GM08714 (cell line): ENCODE results near the gene KCNH6.

Experiments used
- H3K4me3 ChIP-seq: fragments of 200-500 bp; sonication (Bioruptor generic); 2 replicates; pipeline ENCODE4 v1.5.1; 2014; ENCODE audit warnings: mild to moderate bottlenecking, low read length, inconsistent platforms
- ZNF274 ChIP-seq: IDR thresholded peaks from 2 replicates; pipeline ENCODE4 v1.6.1; 2012; ENCODE audit warnings: mild to moderate bottlenecking, low read depth, low read length

KCNH6 gene

GRCh38 chr17:63563339-63563738 lies 40.2 kb downstream of the KCNH6 start:
- H3K4me3 ChIP-seq: no peak overlapping the region
- TF ChIP-seq ZNF274: no peak

GRCh38 chr17:63564562-63564961 lies 41.4 kb downstream of the KCNH6 start:
- TF ChIP-seq ZNF274: no peak
- H3K4me3 ChIP-seq: no peak overlapping the region

GRCh38 chr17:63567229-63567628 lies 44.1 kb downstream of the KCNH6 start:
- no peak for TF ChIP-seq ZNF274
- no peak overlapping the region for H3K4me3 ChIP-seq

- TF ChIP-seq ZNF274: no peak
- no peak overlapping the region for H3K4me3 ChIP-seq
Observed at GRCh38 chr17:63568563-63568962, 45.4 kb downstream of the KCNH6 start.

GRCh38 chr17:63571632-63572310 lies 48.6 kb downstream of the KCNH6 start:
- no peak overlapping the region for H3K4me3 ChIP-seq
- TF ChIP-seq ZNF274: no peak

- no peak overlapping the region for H3K4me3 ChIP-seq
- no peak for TF ChIP-seq ZNF274
Observed at GRCh38 chr17:63573634-63574033, 50.5 kb downstream of the KCNH6 start.

GRCh38 chr17:63578027-63578768 lies 55.0 kb downstream of the KCNH6 start:
- no peak for TF ChIP-seq ZNF274
- H3K4me3 ChIP-seq: no peak overlapping the region

- no peak for TF ChIP-seq ZNF274
- H3K4me3 ChIP-seq: no peak overlapping the region
Observed at GRCh38 chr17:63578769-63579111, 55.6 kb downstream of the KCNH6 start.

- TF ChIP-seq ZNF274: no peak
- H3K4me3 ChIP-seq: no peak overlapping the region
Observed at GRCh38 chr17:63579633-63580032, 56.5 kb downstream of the KCNH6 start.

- no peak overlapping the region for H3K4me3 ChIP-seq
- TF ChIP-seq ZNF274: no peak
Observed at GRCh38 chr17:63587770-63588169, 64.6 kb downstream of the KCNH6 start.

GRCh38 chr17:63588797-63589196 lies 65.6 kb downstream of the KCNH6 start:
- no peak for TF ChIP-seq ZNF274
- no peak overlapping the region for H3K4me3 ChIP-seq

GRCh38 chr17:63589646-63590045 lies 66.5 kb downstream of the KCNH6 start:
- TF ChIP-seq ZNF274: no peak
- H3K4me3 ChIP-seq: no peak overlapping the region

GRCh38 chr17:63592797-63593196 lies 69.6 kb downstream of the KCNH6 start:
- H3K4me3 ChIP-seq: no peak overlapping the region
- TF ChIP-seq ZNF274: no peak

GRCh38 chr17:63595132-63595531 lies 72.0 kb downstream of the KCNH6 start:
- no peak overlapping the region for H3K4me3 ChIP-seq
- no peak for TF ChIP-seq ZNF274
